Thymus (tissue), 11 donors: ENCODE results near the gene DGCR2. TPM values are rescaled to one million over a fixed set of nuclear protein-coding genes. Genes with fewer than 3 reads are reported as not detected.
A peak's percentile ranks its signal among the peaks of the same experiment; 100 is the strongest.

Experiments used
- DNase-seq, 9 donors: peaks; one replicate each; pipeline ENCODE4 v3.0.0-alpha.2; 2013; ENCODE audit warnings: low spot score in 9 of 9, low read depth in 6 of 9, missing footprints in 1 of 9
- H3K27ac ChIP-seq, 2 donors: one replicate each; pipeline ENCODE4 v1.5.1; 2013; ENCODE audit warnings: control low read depth in 1 of 2, low read depth in 1 of 2, low read length in 1 of 2, mild to moderate bottlenecking in 1 of 2, moderate library complexity in 1 of 2
- H3K27me3 ChIP-seq, 2 donors: one replicate each; pipeline ENCODE4 v1.5.1; 2013; ENCODE audit warnings: low read length in 1 of 2; ENCODE audit not compliant: control insufficient read depth in 2 of 2, insufficient read depth in 1 of 2
- H3K36me3 ChIP-seq, 2 donors: one replicate each; pipeline ENCODE4 v1.5.1; 2013; ENCODE audit warnings: low read length in 1 of 2, mild to moderate bottlenecking in 1 of 2, moderate library complexity in 1 of 2; ENCODE audit not compliant: control insufficient read depth in 2 of 2, insufficient read depth in 2 of 2
- H3K4me1 ChIP-seq, 2 donors: one replicate each; pipeline ENCODE4 v1.5.1; 2013; ENCODE audit warnings: low read length in 2 of 2; ENCODE audit not compliant: control insufficient read depth in 2 of 2, insufficient read depth in 2 of 2
- H3K4me3 ChIP-seq, 2 donors: one replicate each; pipeline ENCODE4 v1.5.1; 2013; ENCODE audit warnings: low read length in 2 of 2, control low read depth in 1 of 2, mild to moderate bottlenecking in 1 of 2
- H3K9me3 ChIP-seq, 2 donors: one replicate each; pipeline ENCODE4 v1.5.1; 2013; ENCODE audit warnings: low read length in 1 of 2, mild to moderate bottlenecking in 1 of 2; ENCODE audit not compliant: control insufficient read depth in 2 of 2, insufficient read depth in 1 of 2
- WGBS: extraction: QIAGEN DNeasy Blood & Tissue Kit; methylation state at CpG from one replicate; pipeline ENCODE4 v1.1.7; 2013; 5-methylcytosine and 5-hydroxymethylcytosine counted together
- polyA plus RNA-seq: library from polyadenylated mRNA; stranded (reverse); fragments of 200-250 nt; gene quantifications from one replicate; pipeline ENCODE4 v1.2.3, GENCODE V29; 2013
- total RNA-seq: library from RNA; stranded (reverse); fragments of 120-200 nt; gene quantifications from one replicate; pipeline ENCODE4 v1.2.4, GENCODE V29; 2013
- donor health status: healthy.

The DGCR2 gene
- total and polyA plus RNA-seq, 2 donors: 17.8 to 24.1 TPM

DNA sequence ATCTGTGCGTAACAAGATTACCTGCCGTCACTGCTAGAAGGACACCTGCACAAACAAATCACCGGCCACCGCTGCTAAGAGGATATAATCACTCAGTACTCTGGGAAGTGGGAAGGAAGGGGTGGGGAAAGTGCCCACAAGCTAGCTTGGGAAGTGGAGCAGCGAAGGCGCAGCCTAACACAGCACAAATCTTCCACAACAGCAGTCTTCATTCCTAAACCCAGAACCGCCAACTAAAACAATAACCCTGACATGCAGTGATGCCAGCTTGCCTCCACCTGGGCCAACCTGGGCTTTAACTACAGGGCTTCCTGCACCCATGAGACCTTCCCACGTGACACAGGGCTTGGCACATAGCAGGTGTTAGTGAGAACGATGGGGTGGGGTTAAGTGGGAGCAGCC is 5.1 kb downstream of the DGCR2 start:
- H3K9me3 ChIP-seq: no peaks in the 10 kb centered on the region
- no peaks in the 10 kb centered on the region for H3K27me3 ChIP-seq
- no peak overlapping the region for H3K4me3 ChIP-seq
- DNase-seq: no peak
- H3K27ac ChIP-seq: no peak overlapping the region
- 92% methylated on average over 9 of the region's 9 CpGs for WGBS
- H3K4me1 ChIP-seq: peaks cover 20 to 45% of the 10 kb centered on the region in 2 donors
- peaks cover 12 to 17% of the 10 kb centered on the region in 2 donors for H3K36me3 ChIP-seq

DNA sequence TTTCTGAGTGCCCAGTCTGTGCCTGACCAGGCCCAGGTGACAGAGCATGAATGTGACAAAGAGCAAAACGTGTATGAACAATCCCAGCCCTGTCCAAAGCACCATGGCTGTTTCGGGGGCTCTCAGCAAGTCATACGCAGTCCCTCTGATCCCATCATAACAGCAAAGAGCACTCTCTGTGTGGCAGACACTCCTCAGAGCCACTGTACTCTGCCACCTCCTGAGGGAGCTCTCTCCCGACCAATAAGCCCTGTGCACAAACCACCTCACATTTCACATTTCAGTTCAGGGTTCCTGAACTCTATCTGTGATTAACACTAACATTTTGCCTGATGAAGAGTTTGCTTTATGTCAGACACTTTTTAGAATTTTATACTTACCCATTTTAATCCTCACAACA is 6.6 kb downstream of the DGCR2 start:
- DNase-seq: no peak
- peaks cover 17 to 41% of the 10 kb centered on the region in 2 donors for H3K4me1 ChIP-seq
- H3K9me3 ChIP-seq: no peaks in the 10 kb centered on the region
- WGBS: 89% methylated on average over 4 of the region's 4 CpGs
- H3K36me3 ChIP-seq: peaks cover 16 to 17% of the 10 kb centered on the region in 2 donors
- no peak overlapping the region for H3K27ac ChIP-seq
- H3K4me3 ChIP-seq: no peak overlapping the region
- no peaks in the 10 kb centered on the region for H3K27me3 ChIP-seq

DNA sequence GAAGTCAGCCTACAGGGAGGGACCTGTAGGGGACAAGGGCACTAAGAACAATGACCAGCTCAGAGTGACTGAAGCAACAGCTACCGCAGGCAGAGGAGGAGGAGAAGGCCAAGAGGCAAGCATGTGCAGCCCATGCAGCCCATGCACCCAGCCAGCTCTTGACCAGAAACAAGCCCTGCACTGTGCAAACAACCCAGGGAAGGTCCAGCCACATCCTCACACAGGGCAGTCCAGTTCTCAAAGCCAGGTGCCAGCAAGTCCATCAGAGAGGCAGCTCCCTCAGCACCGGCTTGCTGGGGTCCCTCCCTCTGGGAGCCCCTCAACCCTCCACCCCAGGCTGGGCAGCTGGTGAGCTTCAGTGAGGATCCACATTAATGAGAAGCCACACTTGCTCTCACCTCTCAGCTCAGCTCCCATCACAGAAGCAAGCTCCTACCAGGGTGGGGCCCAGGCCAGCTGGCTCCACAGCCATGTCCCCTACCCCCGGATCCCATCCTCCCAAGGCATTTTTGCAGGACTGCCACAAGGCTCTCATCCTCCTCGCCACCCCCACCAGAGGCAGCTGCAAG is 7.1 kb downstream of the DGCR2 start:
- Histone ChIP-seq H3K4me3 (no peak overlapping the region), H3K4me1 (peaks cover 18 to 39% of the 10 kb centered on the region in 2 donors), H3K36me3 (peaks cover 16 to 17% of the 10 kb centered on the region in 2 donors), H3K9me3 (no peaks in the 10 kb centered on the region), H3K27ac (no peak overlapping the region), H3K27me3 (no peaks in the 10 kb centered on the region)
- DNase-seq: no peak
- WGBS: 95% methylated on average over 4 of the region's 4 CpGs

DNA sequence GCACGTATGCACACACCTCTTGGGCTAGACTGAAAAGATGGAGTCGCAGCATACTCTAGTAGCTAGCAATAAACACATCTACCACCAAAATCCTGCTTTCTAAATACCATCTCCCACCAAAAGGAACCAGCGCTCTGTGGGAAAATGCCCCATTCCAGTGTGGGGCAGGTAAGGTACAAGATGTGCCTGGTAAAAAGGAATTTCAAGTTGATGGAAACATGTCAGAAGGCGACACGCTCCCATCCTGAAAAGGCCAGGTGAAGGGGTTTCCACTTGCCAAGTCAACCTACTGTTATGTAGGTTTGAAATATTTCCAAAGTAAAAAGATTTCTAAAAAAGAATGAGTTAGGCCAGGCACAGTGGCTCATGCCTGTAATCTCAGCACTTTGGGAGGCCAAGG is 8.8 kb downstream of the DGCR2 start:
- no peak overlapping the region for H3K27ac ChIP-seq
- DNase-seq: no peak
- H3K4me1 ChIP-seq: peaks cover 21 to 34% of the 10 kb centered on the region in 2 donors
- WGBS: over 99% methylated on average over 5 of the region's 5 CpGs
- H3K27me3 ChIP-seq: no peaks in the 10 kb centered on the region
- no peak overlapping the region for H3K4me3 ChIP-seq
- H3K36me3 ChIP-seq: peaks cover 13 to 15% of the 10 kb centered on the region in 2 donors
- H3K9me3 ChIP-seq: no peaks in the 10 kb centered on the region

DNA sequence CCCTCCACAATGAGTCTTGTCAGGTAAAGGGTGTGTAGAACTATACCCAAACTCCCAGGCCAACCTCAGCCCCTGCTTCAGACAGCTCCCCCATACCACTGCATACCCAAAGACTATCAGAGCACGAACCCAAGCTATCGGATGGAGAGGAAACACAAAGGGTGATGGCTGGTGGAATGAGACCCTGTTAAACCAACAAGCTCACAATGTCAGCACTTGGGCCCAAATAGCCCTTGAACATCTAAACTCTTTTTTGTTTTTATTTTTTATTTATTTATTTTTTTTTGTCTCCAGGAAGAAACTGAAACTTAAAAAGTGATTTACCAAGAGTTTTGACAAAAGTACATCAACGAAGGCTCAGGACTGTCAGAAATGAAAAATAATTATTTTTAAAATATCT is 10.6 kb downstream of the DGCR2 start:
- H3K4me3 ChIP-seq: no peak overlapping the region
- DNase-seq: no peak
- H3K36me3 ChIP-seq: peaks cover 11 to 12% of the 10 kb centered on the region in 2 donors
- WGBS: 96% methylated on average over 3 of the region's 3 CpGs
- H3K9me3 ChIP-seq: no peaks in the 10 kb centered on the region
- no peak overlapping the region for H3K27ac ChIP-seq
- peaks cover 27 to 35% of the 10 kb centered on the region in 2 donors for H3K4me1 ChIP-seq
- H3K27me3 ChIP-seq: no peaks in the 10 kb centered on the region

DNA sequence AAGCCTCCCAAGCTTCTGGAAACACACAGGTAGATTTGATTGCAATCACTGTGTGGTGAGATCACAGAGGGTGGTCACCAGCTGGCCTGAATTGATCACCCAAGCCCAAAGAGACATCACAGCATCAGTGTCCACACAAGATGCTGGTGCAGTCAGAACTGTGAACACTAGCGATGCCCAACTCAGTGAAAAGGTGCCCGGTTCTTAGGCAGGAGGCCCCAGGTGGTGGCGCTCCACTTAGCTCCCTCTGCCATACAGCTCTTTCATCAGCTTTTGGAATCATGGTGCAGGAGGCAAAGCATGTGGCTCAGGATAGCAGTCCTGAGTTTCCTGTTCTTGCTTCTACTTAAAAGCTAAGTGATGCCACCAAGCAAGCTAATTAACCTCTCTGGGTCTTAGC is 11.1 kb downstream of the DGCR2 start:
- H3K27me3 ChIP-seq: no peaks in the 10 kb centered on the region
- H3K36me3 ChIP-seq: peaks cover 11 to 12% of the 10 kb centered on the region in 2 donors
- WGBS: 98% methylated on average over 3 of the region's 3 CpGs
- no peak overlapping the region for H3K27ac ChIP-seq
- no peak for DNase-seq
- H3K9me3 ChIP-seq: no peaks in the 10 kb centered on the region
- H3K4me3 ChIP-seq: no peak overlapping the region
- H3K4me1 ChIP-seq: peaks cover 27 to 37% of the 10 kb centered on the region in 2 donors

DNA sequence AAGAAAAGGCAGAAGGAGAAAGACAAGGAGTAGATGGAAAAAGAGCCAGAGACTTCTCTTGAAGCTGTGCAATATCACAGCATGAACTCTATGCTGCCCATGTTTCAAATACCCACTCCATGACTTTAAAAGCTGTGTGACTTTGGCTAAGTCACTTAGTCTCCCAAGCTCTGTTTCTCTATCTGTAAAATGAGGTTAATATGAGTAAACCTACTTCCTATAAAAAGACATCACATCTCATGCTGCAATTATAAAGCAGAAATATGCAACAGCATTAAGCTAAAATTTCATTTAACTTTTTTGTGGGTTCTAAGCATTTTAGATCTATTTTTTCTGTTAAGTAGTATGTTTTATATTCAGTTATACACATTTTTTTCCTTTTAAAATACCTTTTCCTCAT is 11.6 kb downstream of the DGCR2 start:
- Histone ChIP-seq H3K4me3 (no peak overlapping the region), H3K36me3 (peaks cover 10 to 11% of the 10 kb centered on the region in 2 donors), H3K9me3 (no peaks in the 10 kb centered on the region), H3K27me3 (no peaks in the 10 kb centered on the region), H3K4me1 (peaks cover 27 to 37% of the 10 kb centered on the region in 2 donors), H3K27ac (no peak overlapping the region)
- DNase-seq: no peak

DNA sequence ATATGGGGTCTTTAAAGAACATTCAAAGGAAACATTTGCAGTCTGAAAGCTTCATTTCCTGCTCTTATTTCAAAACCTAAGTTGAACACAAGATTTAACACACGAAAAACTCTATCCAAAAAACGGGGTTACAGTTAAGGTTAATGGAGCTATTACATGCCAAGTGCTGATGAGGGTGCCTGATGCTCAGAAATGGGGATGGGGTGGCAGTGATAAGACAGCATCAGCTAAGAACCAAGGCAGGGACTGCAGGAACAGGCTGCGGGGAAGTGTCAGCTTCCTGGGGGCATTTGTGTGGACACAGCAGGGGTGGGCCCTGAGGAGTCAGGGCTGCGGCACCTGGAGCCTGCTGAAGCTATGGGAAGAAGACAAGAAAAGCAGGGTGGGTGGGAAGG is 12.2 kb downstream of the DGCR2 start:
- H3K36me3 ChIP-seq: peaks cover 4 to 13% of the 10 kb centered on the region in 2 donors
- peak overlapping the region in 1 of 2 donors; percentile 11 for H3K4me3 ChIP-seq
- 38% methylated on average over 4 of the region's 4 CpGs for WGBS
- peaks cover 27 to 37% of the 10 kb centered on the region in 2 donors for H3K4me1 ChIP-seq
- peak in 1 of 9 donors; percentile 28 for DNase-seq
- H3K27ac ChIP-seq: peak overlapping the region; percentile 54 to 87
- H3K9me3 ChIP-seq: no peaks in the 10 kb centered on the region
- no peaks in the 10 kb centered on the region for H3K27me3 ChIP-seq

DNA sequence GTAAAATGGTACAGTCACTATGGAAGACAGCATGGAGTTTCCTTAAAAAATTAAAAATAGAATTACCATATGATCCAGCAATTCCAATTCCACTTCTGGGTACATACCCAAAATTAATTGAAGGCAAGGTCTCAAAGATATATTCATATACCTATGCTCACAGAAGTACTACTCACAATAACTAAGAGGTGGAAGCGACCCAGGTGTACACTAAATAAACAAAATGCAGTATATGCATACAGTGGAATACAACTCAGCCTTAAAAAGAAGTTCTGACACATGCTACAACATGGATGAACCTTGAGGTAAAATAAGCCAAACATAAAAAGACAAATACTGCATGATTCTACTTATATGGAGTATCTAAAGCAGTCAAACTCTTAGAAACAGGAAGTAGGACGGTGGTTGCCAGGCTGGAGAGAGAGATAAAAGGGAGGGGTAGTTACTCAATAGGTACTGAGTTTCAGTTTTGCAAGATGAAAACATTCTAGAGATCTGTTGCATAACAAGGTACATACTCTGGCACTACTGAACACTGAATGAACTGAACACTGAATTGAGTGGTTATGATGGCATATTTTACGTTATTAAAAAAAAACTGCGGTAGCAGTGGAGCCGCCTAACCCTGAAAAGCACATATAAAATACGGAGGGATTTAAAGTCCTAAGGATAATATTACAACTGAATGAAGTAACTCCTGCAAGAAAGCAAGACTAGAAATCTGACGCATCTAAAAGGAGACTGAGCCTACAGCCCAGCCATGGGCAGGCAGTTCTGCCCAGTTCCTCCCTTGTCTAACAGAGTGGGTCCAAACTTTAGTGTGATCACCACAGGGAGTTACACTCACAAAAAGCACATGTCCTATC is 12.8 kb downstream of the DGCR2 start:
- 20% methylated on average over 7 of the region's 7 CpGs for WGBS
- peaks cover 0 to 13% of the 10 kb centered on the region in 2 donors for H3K36me3 ChIP-seq
- H3K9me3 ChIP-seq: no peaks in the 10 kb centered on the region
- H3K4me3 ChIP-seq: peak overlapping the region in 1 of 2 donors; percentile 11
- H3K27me3 ChIP-seq: no peaks in the 10 kb centered on the region
- peak overlapping the region; percentile 54 to 57 for H3K27ac ChIP-seq
- peaks cover 27 to 37% of the 10 kb centered on the region in 2 donors for H3K4me1 ChIP-seq
- peak in 6 of 9 donors; percentile 29 to 74 (median 48) for DNase-seq
